Fibroblast of skin of right quadriceps (primary cell): ENCODE measurements around the gene PRRC2B.
A peak's percentile ranks its signal among the peaks of the same experiment; 100 is the strongest.

Experiments used
- DNase-seq: peaks from one replicate; pipeline ENCODE4 v3.0.0-alpha.2; 2013

PRRC2B gene

GRCh38 chr9:131410044-131410491 lies 16.2 kb downstream of the PRRC2B start:
- DNase-seq, result peak; percentile 77

GRCh38 chr9:131411719-131412681 lies 18.1 kb downstream of the PRRC2B start:
- no peak for DNase-seq

GRCh38 chr9:131416509-131416908 lies 22.6 kb downstream of the PRRC2B start:
- no peak for DNase-seq

GRCh38 chr9:131417264-131418142 lies 23.6 kb downstream of the PRRC2B start:
- DNase-seq, result no peak

GRCh38 chr9:131418143-131419025 lies 24.5 kb downstream of the PRRC2B start:
- peak; percentile 24 for DNase-seq

GRCh38 chr9:131419026-131419614 lies 25.2 kb downstream of the PRRC2B start:
- DNase-seq, result peak; percentile 23

- no peak for DNase-seq
Measured at GRCh38 chr9:131419716-131420115, 25.8 kb downstream of the PRRC2B start.

- peak; percentile 23 for DNase-seq
Measured at GRCh38 chr9:131420980-131421624, 27.2 kb downstream of the PRRC2B start.

- DNase-seq, result no peak
Measured at GRCh38 chr9:131421691-131422090, 27.8 kb downstream of the PRRC2B start.

- DNase-seq, result no peak
Measured at GRCh38 chr9:131422241-131422792, 28.4 kb downstream of the PRRC2B start.

- peak; percentile 75 for DNase-seq
Measured at GRCh38 chr9:131423171-131423581, 29.3 kb downstream of the PRRC2B start.

GRCh38 chr9:131426545-131426944 lies 32.7 kb downstream of the PRRC2B start:
- DNase-seq, result no peak

GRCh38 chr9:131429121-131430012 lies 35.5 kb downstream of the PRRC2B start:
- DNase-seq, result no peak

GRCh38 chr9:131432050-131432449 lies 38.2 kb downstream of the PRRC2B start:
- no peak for DNase-seq

- peak; percentile 94 for DNase-seq
Measured at GRCh38 chr9:131432597-131433301, 38.9 kb downstream of the PRRC2B start.

- DNase-seq, result no peak
Measured at GRCh38 chr9:131433302-131433854, 39.5 kb downstream of the PRRC2B start.

GRCh38 chr9:131434673-131435072 lies 40.8 kb downstream of the PRRC2B start:
- DNase-seq, result no peak

- DNase-seq, result no peak
Measured at GRCh38 chr9:131436376-131436775, 42.5 kb downstream of the PRRC2B start.

- DNase-seq, result no peak
Measured at GRCh38 chr9:131436865-131437271, 43.0 kb downstream of the PRRC2B start.
